HL-60/S4 treated with retinoic acid at 250 ng/mL for 4 days and 3 days (cell line): Measurements from ENCODE around the gene ADGRD1.
"Not testable (repeated sequence)": the region's sequence is repeated elsewhere in the genome, so short reads cannot be mapped to it uniquely, and the experiment has no call there.

Source experiments
- in situ Hi-C: fragments of 300-500 bp; cut with MboI; formaldehyde crosslinking; loops from 2 replicates; pipeline ENCODE4 v1.7.0; 2022; ENCODE audit warnings: low sequenced_read_pairs

The ADGRD1 gene

GRCh38 chr12:131113568-131114270 lies 160.0 kb downstream of the ADGRD1 start:
- in situ Hi-C loops: no loop called here

GRCh38 chr12:131114271-131114670 lies 160.6 kb downstream of the ADGRD1 start:
- in situ Hi-C loops: no loop called here

- in situ Hi-C loops: no loop called here
Observed at GRCh38 chr12:131114942-131115584, 161.4 kb downstream of the ADGRD1 start.

- in situ Hi-C loops: no loop called here
Observed at GRCh38 chr12:131115766-131116467, 162.2 kb downstream of the ADGRD1 start.

- in situ Hi-C loops: no loop called here
Observed at GRCh38 chr12:131116468-131117117, 162.9 kb downstream of the ADGRD1 start.

GRCh38 chr12:131117438-131118245 lies 163.9 kb downstream of the ADGRD1 start:
- in situ Hi-C loops: no loop called here

- in situ Hi-C loops: no loop called here
Observed at GRCh38 chr12:131118371-131118770, 164.7 kb downstream of the ADGRD1 start.

- in situ Hi-C loops: not testable (repeated sequence)
Observed at GRCh38 chr12:131119345-131119744, 165.6 kb downstream of the ADGRD1 start.

GRCh38 chr12:131119936-131120335 lies 166.2 kb downstream of the ADGRD1 start:
- in situ Hi-C loops: no loop called here

GRCh38 chr12:131120831-131121271 lies 167.1 kb downstream of the ADGRD1 start:
- in situ Hi-C loops: no loop called here

- in situ Hi-C loops: no loop called here
Observed at GRCh38 chr12:131121705-131122405, 168.1 kb downstream of the ADGRD1 start.

- in situ Hi-C loops: no loop called here
Observed at GRCh38 chr12:131122631-131123030, 168.9 kb downstream of the ADGRD1 start.

- in situ Hi-C loops: no loop called here
Observed at GRCh38 chr12:131123817-131124216, 170.1 kb downstream of the ADGRD1 start.

GRCh38 chr12:131124487-131125280 lies 171.0 kb downstream of the ADGRD1 start:
- in situ Hi-C loops: loop anchor here (25.0 kb wide), 1 partner anchor 212 kb away; no protein-coding TSS in a partner anchor

- in situ Hi-C loops: loop anchor here (25.0 kb wide), 1 partner anchor 214 kb away; no protein-coding TSS in a partner anchor
Observed at GRCh38 chr12:131126662-131127173, 173.0 kb downstream of the ADGRD1 start.

- in situ Hi-C loops: loop anchor here (25.0 kb wide), 1 partner anchor 216 kb away; no protein-coding TSS in a partner anchor
Observed at GRCh38 chr12:131128556-131128955, 174.8 kb downstream of the ADGRD1 start.

GRCh38 chr12:131128966-131129619 lies 175.4 kb downstream of the ADGRD1 start:
- in situ Hi-C loops: loop anchor here (25.0 kb wide), 1 partner anchor 217 kb away; no protein-coding TSS in a partner anchor

GRCh38 chr12:131129839-131130238 lies 176.1 kb downstream of the ADGRD1 start:
- in situ Hi-C loops: loop anchor here (25.0 kb wide), 1 partner anchor 218 kb away; no protein-coding TSS in a partner anchor
